ENCODE measurements around the gene ANKRD44.

ANKRD44 gene

DNA sequence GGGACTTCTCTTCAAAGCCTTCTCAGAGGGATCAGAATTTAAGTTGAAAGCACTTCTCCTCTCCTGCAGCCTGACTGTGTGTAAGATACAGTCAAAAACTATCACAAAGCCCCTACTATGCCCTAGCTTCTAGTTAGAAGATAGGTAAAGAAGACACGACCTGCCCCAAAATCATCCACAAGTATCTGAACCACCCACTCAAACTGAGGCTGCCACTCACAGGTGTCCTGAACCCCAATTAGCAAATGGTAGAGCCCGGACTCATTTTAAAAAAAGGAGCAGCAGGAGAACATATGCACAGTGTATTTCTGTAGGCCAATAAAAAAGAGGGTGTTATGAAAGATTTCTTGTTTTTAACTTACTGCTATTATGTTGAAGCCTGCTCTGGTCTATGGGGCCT, 74.4 kb downstream of the ANKRD44 start:
- DNase-seq, result no peak

DNA sequence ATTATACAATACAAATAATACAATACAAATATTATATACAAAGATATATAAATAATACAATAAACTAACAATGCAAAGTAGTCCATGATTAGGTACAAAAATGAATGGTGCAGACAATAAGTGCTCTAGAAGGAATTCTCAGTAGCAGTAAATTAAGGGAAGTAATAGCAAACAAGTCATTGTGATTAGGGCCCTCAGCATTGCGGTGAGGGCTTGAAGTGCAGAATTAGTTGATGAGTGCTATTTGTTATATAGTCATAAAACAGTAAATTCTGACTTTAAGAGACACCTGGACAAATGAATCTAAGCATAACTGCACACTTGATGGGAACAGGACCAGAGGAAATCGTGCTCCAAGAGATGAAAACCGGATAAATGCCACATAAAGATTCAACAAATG, 74.9 kb downstream of the ANKRD44 start:
- no peak for DNase-seq

DNA sequence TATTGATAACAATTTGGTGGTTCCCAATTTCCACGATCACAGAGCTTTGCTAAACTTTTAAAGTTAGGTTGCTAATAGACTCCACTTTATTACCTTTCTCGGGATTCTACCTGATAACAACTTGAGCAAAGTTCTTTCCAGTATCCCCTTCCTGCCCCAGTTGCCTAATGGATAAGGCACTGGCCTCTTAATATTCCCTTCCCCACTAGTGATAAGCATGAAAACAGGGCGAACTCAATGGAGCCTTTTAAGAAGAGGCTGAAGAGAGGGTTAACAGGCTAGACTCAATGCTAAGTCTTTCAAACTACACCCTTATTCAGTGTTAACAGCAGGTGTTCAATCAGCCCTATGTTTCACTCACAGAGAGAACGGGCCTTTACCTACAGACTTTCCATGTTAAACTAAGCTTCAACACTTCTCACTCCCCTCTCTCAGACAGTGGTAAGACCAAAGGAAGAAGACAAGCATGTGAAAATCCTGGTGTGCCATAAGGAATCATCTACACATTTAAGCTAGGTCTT, 75.8 kb downstream of the ANKRD44 start:
- DNase-seq, result no peak

DNA sequence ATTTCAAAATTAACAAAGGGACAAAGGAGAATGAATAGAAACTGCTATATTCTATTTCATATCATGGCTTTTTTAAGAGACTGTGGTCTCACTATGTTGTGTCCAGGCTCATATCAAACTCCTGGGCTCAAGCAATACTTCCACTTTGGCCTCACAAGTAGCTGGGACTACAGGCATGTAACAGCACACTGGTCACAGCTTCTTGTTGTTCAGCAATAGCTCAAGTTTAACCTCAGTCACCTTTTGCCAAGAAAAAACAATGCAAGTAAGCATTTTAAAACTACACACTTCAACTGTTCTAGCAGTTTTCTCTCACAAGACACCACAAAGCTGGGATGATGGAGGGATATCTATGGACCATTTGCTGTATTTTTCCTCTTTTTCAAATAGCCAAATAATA, 77.1 kb downstream of the ANKRD44 start:
- DNase-seq, result no peak

DNA sequence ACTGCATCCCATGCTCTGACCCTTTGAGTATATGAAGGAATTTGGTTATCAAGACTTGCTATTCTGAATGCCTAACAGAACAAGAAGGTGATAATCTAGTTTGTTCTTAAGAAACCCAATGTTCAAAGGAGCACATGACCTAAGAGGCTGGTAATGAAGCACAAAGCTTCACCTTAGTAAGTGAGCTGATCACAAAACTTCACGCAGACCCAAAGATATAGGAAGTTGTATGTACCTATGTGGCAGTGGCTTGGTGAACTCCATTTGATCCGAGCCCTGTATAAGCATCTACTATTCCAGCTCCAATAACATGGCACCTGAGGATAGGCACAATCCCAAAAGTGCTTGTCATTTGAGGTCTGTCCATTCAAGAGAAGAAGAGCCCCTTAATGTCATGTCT, 78.6 kb downstream of the ANKRD44 start:
- no peak for DNase-seq

DNA sequence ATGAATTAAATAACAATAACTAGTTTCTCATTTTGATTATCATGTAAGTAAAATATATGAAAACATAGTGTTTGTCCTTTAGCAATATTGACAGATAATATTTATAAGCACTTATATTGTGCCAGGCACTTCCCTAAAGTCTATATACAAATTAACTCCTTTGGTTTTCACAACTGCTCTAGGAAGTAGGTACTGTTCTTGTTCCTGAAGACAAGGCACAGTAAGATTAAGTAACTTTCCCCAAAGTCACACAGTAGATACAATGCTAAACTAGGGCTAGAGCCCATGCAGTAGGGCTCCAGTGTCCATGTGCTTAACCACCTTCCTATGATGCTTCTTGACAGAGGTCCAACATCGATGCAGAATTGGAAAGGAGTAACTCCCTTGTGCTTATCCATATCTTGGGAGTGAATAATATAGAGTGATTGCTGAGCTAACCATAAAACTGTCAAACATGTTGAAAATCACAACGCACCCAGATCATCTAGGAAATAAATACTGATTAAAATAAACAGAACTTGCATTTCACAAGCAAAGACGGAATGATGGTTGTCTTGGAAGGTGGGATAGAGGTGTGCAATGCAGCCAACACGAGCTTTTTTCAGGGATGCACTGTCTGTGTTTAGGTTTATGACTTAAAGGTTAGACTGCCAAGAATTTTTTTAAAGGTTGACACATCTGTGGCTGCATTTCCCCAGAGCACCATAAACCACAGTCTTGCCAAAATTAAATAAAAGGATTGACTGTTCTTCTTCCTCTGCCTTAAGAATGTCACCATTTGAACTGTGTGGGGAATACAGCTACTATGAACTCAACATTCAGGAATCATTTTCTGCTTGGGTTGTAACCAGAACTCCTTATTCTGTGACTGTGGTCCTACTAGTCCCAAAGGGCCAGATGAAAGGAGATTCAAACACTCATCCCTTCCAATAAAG, 80.8 kb downstream of the ANKRD44 start:
- no peak for DNase-seq

DNA sequence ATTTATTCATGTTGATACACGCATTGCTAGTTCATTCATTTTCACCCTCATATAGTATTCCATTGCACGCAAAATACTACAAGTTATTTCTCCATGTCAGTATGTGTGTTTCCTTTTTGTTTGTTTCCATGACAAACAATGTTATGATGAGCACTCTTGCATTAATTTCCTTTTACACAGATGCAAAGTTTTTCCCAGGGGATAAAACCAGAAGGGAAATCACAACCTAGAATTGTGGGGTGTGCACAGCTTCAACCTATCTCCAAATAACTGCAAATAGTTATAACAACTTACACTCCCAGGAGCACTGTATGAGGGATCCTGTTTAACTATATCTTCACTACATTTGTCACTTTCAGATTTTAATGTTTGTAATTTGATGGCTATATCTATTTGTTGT, 87.1 kb downstream of the ANKRD44 start:
- no peak for DNase-seq

DNA sequence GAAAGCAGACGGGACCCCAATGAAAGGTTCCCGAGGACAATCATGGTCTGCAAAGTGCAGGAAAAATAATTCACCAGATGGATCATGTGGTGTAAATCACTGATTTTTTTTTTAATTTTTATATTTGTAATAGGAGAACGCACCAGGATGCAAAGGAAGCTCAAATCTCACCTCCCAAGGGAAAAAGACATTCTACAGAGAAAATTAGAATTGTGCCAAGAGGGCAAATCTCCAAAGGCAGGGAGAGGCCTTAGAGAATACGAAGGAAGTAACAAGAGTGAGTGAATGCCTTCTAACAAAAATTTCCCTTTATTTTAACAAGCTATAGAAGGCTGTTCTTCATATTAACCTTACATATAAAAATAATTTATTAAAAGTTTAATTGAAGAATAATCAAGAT, 90.9 kb downstream of the ANKRD44 start:
- DNase-seq, result no peak

DNA sequence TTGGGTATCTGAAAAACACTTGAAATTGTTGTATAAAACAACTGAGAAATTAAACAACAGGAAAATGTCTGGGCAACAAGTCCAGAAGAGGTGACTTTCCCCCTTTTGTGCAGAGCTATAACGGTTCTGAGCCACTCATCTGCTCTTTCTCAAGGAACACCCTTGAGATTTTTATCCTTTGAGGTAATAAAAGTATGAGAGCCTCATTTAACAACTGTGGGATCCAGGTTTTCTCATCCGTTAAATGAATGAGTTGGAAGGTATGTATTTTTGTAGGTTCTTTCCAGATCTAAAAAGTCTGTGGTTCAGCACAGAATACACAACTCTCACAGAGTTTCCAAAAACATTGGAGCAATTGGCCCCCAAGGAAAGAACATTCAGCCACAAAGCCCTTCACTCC, 93.0 kb downstream of the ANKRD44 start:
- DNase-seq, result no peak

DNA sequence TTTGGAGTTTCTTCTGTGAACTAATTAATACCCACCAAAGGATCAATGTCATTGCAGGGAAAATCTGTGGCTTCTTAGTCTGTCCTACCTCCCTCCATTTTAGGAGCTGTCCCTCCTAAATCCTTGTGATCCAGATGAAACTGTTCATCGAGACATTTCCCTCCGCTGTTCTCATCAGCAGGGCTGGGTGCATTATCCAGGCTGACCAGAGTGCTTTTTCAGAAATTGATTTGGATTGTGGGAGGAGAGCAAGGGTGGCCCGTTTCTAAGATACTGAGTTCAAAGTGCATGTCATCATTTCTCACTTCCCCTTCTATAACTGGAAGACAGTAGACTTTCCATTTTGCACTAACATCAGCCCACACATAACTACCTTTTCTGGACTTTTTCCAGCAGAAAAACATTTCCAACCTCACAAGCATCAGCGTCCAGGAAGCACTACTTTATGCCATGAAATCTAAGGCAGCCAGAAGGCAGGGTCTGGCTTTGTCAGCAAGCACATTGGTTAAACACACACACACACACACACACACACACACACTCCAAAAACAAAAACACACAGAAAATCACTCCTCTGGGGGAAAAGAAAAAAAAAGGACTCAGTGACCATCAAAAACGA, 94.1 kb downstream of the ANKRD44 start:
- no peak for DNase-seq

DNA sequence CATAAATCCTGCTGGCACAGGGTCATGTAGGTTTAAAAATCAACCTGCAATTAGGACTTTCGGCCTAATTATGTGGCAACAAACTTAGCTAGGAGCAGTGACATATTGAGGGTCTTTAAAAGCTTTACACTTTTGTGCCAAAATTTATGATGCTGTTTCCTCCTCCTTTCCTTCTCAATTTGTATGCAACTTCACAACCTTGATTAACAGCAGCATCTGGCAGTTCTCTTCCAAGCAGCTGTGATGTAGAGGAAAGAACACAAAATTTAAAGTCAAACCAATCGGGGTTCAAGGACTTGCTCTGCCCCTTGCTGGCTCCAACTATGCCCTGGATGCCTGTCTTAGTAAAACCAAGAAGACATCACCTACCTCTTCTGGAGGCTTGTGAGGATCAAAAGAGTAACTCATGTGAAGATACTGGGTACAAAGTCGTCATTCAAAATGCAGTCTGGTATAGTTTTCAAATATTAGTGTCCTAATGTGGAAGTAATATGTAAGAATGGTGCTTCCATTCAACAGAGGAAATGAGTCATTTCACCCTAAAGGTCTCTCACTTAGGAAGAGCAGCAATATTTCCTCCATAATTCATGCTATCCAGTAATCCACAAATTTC, 94.7 kb downstream of the ANKRD44 start:
- no peak for DNase-seq

DNA sequence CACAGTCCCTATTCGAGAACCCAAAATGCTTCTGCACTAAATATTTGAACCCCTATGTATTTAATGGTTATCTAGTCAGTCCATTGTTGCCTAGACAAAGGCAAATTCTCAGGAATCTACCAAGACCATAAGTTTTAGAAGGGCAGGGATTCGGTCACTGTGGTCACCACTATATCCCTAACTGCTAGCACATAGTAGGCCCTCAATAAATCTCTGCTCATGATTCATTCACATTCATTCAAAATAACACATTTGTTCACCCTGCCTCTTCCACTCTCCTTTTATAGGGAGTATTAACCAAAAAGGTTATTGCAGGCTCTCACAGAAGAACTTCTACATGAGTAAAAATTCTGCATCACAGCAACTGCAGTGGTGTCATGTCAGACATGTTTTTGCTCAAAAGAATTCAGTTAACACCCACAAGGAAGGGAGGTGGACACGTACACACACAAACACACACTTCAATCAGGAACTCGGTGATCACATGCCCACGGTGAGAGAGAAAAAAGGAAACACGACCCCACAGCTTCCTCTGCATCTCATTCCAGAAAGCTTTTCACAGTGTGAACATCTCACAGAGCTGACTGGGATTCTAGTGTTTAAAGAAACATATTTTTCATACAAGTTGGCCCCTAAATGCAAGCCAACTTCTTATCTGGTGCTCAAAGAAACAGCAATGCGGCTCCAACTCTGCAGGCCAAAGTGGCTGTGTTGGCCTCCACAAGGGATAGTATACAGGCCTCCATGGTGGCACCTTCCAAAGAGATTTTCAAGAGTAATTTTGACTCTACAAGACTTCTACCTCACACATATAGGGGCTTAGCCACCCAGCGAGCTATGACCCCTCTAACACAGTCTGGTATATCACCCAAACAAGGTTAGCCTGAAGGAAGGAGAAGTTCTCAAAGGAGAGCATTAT, 98.0 kb downstream of the ANKRD44 start:
- no peak for DNase-seq

DNA sequence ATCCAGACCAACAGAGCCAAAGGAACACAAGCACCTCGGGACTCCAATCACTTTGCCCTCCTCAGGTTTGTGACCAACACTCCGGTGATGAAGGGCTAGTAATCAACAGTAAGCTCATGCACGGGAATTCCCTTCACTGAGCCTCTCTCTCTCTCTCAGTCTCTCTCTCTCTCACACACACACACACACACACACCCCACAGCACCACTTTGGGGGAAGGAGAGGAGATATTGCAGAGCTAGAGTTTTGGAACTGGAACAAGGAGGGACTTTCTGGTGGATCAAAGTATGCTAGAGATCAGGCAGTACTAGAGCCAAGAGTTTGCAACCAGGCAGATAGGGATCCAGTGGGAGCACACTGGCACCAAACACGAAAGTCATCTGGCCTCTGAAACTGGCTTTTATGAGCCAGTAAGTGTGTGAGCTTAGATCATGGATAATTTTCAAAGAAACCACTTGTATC, 98.7 kb downstream of the ANKRD44 start:
- no peak for DNase-seq

DNA sequence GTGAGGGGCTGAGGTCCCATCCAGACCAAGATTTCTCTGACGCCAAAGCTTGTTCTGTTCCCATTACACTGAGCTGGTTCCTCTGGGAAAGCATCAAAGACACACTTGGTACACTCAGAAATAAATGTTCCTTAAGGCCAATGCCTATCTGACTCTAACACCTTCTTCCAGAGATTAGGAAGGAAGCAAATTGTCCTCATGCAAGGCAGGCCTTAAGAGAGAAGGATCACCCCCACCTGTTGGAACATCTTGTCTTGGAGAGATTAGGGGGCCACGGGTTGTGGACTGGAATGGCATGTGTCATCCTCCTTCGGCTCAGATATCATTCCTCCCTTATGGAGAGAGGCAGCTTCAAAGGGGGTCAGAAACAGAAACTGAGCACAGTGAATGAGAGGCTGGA, 100.2 kb downstream of the ANKRD44 start:
- DNase-seq, result no peak

DNA sequence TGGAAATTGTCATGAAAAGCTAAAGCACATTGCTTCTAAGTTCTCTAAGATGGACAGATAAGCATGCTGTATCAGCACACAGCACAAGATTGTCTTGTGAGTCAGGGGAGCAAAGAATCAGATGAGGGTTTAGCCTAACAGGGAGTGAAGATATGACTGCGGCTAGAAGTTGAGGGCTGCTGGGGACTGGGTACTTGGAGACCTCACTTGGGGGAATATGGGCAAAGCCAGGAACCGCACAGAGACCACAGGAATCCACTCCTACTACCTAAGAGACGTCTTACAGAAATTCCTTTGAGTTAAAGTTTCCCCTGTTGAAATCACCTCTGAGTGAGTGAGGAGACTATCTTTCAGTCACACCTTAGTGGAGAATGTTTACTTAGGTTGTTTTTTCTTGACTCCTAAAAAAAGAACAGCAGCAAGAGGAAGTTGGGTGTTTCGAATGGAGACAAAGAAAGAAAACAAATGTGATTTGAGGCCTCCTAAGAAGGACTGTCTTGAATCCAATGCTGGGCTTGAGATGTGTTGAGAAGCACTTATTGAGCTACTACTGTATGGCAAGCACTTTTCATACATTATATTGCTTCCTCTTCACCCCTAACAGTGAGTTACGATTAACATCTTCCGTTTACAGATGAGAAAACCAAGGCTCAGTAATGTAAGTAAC, 100.7 kb downstream of the ANKRD44 start:
- DNase-seq, result no peak

DNA sequence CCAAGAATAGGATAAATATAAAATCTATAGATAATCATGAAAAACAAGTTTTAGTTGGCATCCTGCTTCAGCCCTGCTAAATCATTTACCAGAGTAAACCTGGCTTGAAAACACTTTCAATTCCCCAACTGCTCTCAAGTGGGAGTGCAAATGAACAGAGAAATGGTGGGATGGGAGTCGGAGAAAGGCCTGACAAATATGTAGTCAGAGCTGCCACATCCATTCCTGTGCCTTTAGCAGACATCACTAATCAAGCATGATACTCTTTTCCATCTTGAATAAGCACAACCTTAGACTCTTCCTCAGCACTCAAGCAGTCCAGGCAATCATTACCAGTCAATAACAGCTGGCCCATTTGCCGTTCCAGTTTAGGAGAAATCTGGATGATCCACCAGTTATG, 101.3 kb downstream of the ANKRD44 start:
- no peak for DNase-seq

DNA sequence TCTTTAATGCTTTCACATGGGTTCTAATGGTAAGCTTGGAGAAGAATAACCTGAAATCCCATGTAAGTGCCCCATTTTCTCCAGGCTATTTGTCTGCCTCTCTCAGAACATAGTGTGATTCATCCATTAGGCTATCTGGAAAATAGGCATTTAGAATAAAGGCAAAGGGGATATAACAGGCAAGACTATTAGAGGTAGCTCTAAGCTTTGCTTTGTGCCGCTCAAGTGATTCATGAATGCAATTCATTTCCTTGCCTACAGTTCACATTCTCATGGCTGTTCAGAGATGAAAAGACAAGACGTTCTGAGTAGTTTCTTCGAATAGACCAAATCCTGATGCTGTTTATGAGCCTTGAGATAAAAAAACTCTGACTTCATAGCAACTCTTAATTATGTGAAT, 101.7 kb downstream of the ANKRD44 start:
- no peak for DNase-seq

DNA sequence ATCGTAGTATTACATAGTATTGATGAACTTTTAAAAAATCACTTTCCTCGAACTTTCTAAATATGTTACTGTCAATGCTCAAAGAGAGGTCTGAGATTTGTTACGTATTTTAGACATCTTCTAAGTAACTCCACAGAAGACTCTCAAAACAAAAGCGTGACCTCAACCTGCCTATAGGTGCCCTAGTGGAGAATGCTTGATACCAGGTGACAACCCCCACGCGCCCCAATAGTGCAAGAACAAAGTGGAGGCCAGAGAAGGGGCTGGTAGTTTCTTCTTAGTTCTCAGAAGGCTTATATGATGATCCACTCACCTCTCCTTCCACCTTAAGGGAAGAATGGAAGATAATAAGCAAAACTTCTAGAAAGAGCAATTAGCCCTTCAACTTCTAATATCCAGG, 102.6 kb downstream of the ANKRD44 start:
- no peak for DNase-seq

DNA sequence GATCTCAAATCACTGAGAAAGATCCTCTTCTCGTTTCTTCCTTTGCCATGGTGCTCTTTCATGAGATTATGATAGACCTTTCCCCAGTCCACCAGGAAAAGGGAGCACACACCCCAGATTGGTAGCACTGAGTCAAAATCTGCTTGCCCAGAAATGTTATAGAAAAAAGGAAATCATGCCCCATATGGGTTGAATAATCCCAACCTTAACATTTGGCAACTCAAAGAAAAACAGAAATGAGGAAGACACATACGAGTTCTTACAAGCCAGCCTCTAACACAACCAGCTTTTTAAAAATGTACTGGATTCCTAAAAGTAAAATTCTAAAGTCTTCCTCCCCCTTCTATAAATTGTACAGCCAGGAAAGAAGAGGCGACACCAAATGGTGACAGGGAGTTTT, 103.0 kb downstream of the ANKRD44 start:
- no peak for DNase-seq

DNA sequence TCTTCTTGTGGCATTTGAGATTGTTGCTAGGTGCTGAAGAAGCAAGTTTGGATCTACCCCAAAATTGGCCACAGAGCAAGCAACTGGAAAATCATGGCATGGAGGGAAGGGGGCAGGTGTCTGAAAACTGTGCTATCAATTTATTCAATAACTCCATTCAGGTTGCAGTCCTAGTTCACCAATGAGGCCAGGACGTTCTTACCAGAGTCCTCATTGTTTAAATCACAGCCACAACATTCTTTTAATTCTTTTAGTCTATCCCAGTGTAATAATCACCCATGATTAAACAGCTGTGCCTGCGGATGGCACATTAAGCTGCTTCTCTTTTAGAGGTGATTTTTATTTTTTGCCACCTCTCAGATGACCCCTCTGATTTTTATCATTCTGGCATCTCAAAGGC, 103.5 kb downstream of the ANKRD44 start:
- no peak for DNase-seq

DNA sequence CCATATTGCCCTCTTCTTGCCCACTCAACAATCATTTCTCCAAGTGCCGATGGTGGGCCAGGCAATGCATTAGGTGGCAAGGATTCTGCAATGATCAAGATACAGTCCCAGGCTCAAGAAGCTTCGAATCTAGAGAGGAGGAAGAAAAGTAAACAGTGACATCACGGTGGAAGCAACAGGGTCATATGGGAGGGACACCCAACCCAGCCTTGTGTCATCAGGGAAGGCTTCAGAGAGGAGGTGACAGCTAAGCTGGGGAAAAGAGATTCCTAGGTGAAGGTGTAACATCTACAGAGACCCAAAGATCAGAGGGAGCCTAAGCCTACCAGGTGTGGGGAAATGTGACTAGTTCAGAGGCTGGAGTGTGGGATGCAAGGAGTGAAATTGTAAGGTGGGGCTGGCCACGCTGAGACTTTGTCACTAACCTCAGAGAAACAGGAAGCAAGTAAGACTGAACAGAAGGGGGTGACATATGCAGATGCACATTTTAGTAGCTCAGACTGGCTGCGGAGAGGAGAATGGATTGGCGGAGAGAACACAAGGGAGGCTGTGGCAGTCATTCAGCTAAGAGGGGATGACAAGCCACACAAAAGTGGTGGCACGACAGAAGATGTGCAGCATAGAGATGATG, 104.9 kb downstream of the ANKRD44 start:
- no peak for DNase-seq
